ENCODE results near the gene TRPC4.

TRPC4 gene

DNA sequence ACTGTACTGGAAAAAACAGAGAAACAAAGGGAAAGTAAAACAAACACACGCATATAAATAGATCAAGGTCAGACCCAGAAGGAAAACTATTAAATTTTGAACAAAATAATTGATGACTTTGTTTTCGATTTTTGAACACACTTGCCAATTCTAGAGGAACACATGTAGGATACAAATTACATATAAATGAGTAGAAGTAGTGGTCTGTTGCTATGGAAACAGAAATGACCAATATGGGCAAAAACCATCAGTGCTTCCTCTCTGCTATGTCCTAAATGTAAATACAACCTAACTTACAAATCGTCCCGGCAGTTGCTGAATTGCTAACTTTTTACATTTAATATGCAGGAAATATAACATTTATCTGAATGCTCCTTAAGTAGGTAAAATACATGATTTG, 205.8 kb downstream of the TRPC4 start:
- H3K36me3 ChIP-seq (ENCODE audit: control insufficient read depth in 2 of 2, insufficient read depth in 2 of 2, low read length in 2 of 2) = no peaks in the 10 kb centered on the region
- no peak overlapping the region for H3K4me3 ChIP-seq (ENCODE audit: low read length in 2 of 2)
- no peak overlapping the region for H3K9ac ChIP-seq (ENCODE audit: low read length in 2 of 2)
- H3K27me3 ChIP-seq (ENCODE audit: control insufficient read depth in 1 of 2, insufficient read depth in 2 of 2, low read length in 2 of 2) = no peaks in the 10 kb centered on the region
- no peaks in the 10 kb centered on the region for H3K4me1 ChIP-seq (ENCODE audit: control insufficient read depth, insufficient read depth, low read length)
- H3K9me3 ChIP-seq (ENCODE audit: control insufficient read depth in 2 of 2, low read length in 2 of 2) = no peaks in the 10 kb centered on the region
- no peak overlapping the region for H3K27ac ChIP-seq (ENCODE audit: low read length)

DNA sequence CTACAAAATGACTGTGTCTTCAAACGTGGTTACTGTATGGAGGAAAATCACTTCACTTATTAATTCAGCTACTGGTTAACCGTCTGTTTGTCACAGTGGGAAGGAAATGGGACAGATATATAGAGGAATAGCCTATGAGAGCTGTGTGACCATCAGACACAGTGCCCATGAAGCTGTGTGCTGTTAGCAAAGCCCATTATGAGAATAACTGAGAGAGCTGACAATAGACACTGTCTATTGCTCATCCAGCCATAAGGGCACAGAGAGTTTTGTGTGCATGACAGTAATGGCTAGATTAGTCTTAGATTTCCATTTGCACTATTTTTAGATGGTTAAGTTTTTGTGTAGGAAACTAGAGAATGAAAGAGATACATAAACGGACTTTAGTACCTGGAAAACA, 206.9 kb downstream of the TRPC4 start:
- H3K9ac ChIP-seq (ENCODE audit: low read length in 2 of 2) = no peak overlapping the region
- no peak overlapping the region for H3K4me3 ChIP-seq (ENCODE audit: low read length in 2 of 2)
- no peaks in the 10 kb centered on the region for H3K4me1 ChIP-seq (ENCODE audit: control insufficient read depth, insufficient read depth, low read length)
- H3K36me3 ChIP-seq (ENCODE audit: control insufficient read depth in 2 of 2, insufficient read depth in 2 of 2, low read length in 2 of 2) = no peaks in the 10 kb centered on the region
- H3K27ac ChIP-seq (ENCODE audit: low read length) = no peak overlapping the region
- no peaks in the 10 kb centered on the region for H3K27me3 ChIP-seq (ENCODE audit: control insufficient read depth in 1 of 2, insufficient read depth in 2 of 2, low read length in 2 of 2)
- H3K9me3 ChIP-seq (ENCODE audit: control insufficient read depth in 2 of 2, low read length in 2 of 2) = no peaks in the 10 kb centered on the region

DNA sequence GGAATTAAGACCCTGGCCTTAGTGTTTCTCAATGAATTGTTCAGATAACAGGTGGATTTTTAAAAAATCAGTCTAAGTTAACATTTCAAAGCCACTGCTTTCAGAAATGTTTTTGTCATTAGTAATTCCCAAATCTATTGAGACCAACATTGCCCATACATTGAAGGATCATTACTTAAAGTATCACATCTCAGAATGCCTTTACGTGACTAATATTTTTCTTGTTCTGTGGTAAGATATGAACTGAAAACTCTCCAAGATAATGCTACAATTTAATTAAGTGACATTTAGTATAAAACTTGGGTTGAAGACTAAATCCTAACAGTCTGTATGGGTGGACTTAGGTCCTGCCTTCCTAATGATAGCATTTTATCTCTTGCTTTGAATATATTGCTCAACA, 211.6 kb downstream of the TRPC4 start:
- Histone ChIP-seq H3K4me1 (ENCODE audit: control insufficient read depth, insufficient read depth, low read length) (no peaks in the 10 kb centered on the region), H3K27ac (ENCODE audit: low read length) (no peak overlapping the region), H3K27me3 (ENCODE audit: control insufficient read depth in 1 of 2, insufficient read depth in 2 of 2, low read length in 2 of 2) (no peaks in the 10 kb centered on the region), H3K9me3 (ENCODE audit: control insufficient read depth in 2 of 2, low read length in 2 of 2) (no peaks in the 10 kb centered on the region), H3K4me3 (ENCODE audit: low read length in 2 of 2) (no peak overlapping the region), H3K9ac (ENCODE audit: low read length in 2 of 2) (no peak overlapping the region), H3K36me3 (ENCODE audit: control insufficient read depth in 2 of 2, insufficient read depth in 2 of 2, low read length in 2 of 2) (peaks cover 0 to 2% of the 10 kb centered on the region in 2 donors)

DNA sequence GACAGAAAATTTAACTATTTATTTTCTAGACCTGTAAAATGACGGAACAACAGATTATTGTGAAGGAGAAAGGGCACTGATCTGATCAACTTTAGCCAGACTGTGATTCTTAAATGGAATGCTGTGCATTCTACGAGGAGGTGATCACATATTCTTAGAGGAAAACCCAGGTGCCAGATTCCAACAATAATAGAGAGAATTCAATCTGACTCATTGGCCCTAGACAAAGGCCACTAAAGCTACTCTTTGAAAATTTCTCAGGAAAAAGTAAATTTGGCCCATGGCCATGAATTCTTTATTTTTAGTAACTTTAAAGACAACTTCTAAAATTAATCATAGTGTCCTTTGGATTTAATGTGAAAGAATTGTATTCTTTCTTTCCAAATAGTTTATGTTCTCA, 212.4 kb downstream of the TRPC4 start:
- Histone ChIP-seq H3K27me3 (ENCODE audit: control insufficient read depth in 1 of 2, insufficient read depth in 2 of 2, low read length in 2 of 2) (no peaks in the 10 kb centered on the region), H3K4me1 (ENCODE audit: control insufficient read depth, insufficient read depth, low read length) (no peaks in the 10 kb centered on the region), H3K27ac (ENCODE audit: low read length) (no peak overlapping the region), H3K9ac (ENCODE audit: low read length in 2 of 2) (no peak overlapping the region), H3K36me3 (ENCODE audit: control insufficient read depth in 2 of 2, insufficient read depth in 2 of 2, low read length in 2 of 2) (peaks cover 2% of the 10 kb centered on the region in 2 donors), H3K9me3 (ENCODE audit: control insufficient read depth in 2 of 2, low read length in 2 of 2) (no peaks in the 10 kb centered on the region), H3K4me3 (ENCODE audit: low read length in 2 of 2) (no peak overlapping the region)

DNA sequence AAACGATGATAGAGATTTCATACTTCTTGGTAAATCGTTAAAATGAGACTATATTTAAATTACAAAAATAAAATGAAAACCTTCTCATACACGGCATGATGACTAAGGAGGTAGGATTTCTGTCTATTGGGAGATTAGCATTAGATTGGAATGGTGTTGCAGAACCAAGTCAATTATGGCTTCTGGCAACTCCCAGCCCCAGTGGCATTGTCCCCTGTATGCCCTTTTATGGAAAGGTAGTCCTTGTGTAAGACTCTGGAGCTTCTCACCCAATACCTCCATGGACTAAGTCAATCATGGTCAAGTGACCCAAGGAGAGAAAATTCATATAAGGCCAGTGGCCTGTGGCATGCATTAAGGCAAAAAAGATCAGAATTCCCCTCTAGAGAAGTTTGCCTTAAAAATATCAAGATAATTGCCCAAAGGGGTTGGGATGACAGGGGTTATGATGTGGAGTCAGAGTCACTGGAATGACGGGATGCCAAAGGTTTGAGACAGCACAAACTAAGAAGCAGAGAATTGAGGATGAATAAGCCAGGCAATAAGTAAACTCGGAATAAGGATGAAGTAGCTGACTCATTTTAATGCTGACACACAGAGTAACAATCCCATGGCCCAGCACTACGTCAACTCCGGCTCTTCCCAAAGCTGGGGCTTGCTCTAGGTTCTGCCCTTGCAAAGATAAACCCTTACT, 213.2 kb downstream of the TRPC4 start:
- Histone ChIP-seq H3K27ac (ENCODE audit: low read length) (no peak overlapping the region), H3K9ac (ENCODE audit: low read length in 2 of 2) (no peak overlapping the region), H3K27me3 (ENCODE audit: control insufficient read depth in 1 of 2, insufficient read depth in 2 of 2, low read length in 2 of 2) (no peaks in the 10 kb centered on the region), H3K9me3 (ENCODE audit: control insufficient read depth in 2 of 2, low read length in 2 of 2) (no peaks in the 10 kb centered on the region), H3K4me3 (ENCODE audit: low read length in 2 of 2) (no peak overlapping the region), H3K4me1 (ENCODE audit: control insufficient read depth, insufficient read depth, low read length) (no peaks in the 10 kb centered on the region), H3K36me3 (ENCODE audit: control insufficient read depth in 2 of 2, insufficient read depth in 2 of 2, low read length in 2 of 2) (peaks cover 2% of the 10 kb centered on the region in 2 donors)

DNA sequence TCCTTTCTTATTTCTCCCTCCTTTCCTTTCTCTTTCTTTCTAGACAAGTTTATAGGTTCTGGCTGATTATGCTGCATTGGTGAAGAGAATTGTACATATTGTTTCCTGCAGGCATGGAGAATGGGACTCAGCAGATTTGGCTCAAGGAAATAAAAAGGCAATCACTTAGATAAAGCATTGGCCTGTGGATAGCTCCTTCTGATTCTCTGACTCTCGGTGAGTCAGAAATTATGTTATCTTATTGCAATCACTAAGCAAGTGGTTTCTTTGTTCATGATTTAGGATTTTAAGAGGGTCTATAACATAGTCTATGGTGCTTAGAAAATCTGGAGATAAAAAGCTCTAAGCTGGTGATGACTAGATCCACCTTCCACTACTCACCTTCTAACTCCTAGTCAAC, 217.0 kb downstream of the TRPC4 start:
- Histone ChIP-seq H3K36me3 (ENCODE audit: control insufficient read depth in 2 of 2, insufficient read depth in 2 of 2, low read length in 2 of 2) (peaks cover 2% of the 10 kb centered on the region in 2 donors), H3K27me3 (ENCODE audit: control insufficient read depth in 1 of 2, insufficient read depth in 2 of 2, low read length in 2 of 2) (no peaks in the 10 kb centered on the region), H3K9me3 (ENCODE audit: control insufficient read depth in 2 of 2, low read length in 2 of 2) (no peaks in the 10 kb centered on the region), H3K4me3 (ENCODE audit: low read length in 2 of 2) (no peak overlapping the region), H3K27ac (ENCODE audit: low read length) (no peak overlapping the region), H3K9ac (ENCODE audit: low read length in 2 of 2) (no peak overlapping the region), H3K4me1 (ENCODE audit: control insufficient read depth, insufficient read depth, low read length) (no peaks in the 10 kb centered on the region)

DNA sequence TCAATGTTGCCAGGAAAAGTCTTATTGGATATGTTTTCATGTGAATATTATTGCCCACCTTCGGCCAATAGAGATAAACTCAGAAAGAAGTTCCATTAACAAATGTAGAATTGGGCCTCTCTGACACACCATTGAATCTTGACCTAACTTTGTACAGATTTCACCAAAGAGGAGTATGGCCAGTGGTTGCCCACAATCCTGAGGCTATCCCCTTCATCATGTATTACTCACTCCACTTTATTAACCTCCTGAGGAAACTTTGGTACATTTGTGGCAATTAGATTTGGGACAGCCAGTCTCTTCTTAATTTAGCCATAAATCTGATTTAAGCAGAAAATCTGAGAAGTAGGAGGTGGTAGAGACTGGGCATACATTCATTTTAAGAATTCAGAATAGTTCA, 217.7 kb downstream of the TRPC4 start:
- Histone ChIP-seq H3K36me3 (ENCODE audit: control insufficient read depth in 2 of 2, insufficient read depth in 2 of 2, low read length in 2 of 2) (peaks cover 2% of the 10 kb centered on the region in 2 donors), H3K4me3 (ENCODE audit: low read length in 2 of 2) (no peak overlapping the region), H3K27ac (ENCODE audit: low read length) (no peak overlapping the region), H3K9ac (ENCODE audit: low read length in 2 of 2) (no peak overlapping the region), H3K27me3 (ENCODE audit: control insufficient read depth in 1 of 2, insufficient read depth in 2 of 2, low read length in 2 of 2) (no peaks in the 10 kb centered on the region), H3K4me1 (ENCODE audit: control insufficient read depth, insufficient read depth, low read length) (no peaks in the 10 kb centered on the region), H3K9me3 (ENCODE audit: control insufficient read depth in 2 of 2, low read length in 2 of 2) (no peaks in the 10 kb centered on the region)

DNA sequence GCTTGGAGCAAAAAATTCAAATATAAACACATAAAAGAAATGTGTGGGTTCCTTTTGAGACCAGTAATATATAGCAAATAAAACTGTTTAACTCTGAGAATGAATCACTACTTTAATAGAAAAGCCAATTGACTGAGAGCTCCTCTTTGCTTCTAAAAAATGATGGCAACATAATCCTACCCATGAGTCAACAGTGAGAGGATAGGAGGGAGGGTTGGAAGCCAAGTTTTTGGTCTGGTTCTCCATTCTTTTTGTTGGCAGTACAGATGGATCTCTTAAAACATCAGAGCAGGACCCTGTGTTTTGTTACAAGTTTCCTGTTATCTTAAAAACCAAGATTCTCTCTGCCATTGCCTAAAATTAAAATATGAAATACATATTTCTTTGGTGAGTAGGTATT, 221.0 kb downstream of the TRPC4 start:
- H3K36me3 ChIP-seq (ENCODE audit: control insufficient read depth in 2 of 2, insufficient read depth in 2 of 2, low read length in 2 of 2) = peaks cover 0 to 2% of the 10 kb centered on the region in 2 donors
- H3K9ac ChIP-seq (ENCODE audit: low read length in 2 of 2) = no peak overlapping the region
- H3K4me3 ChIP-seq (ENCODE audit: low read length in 2 of 2) = no peak overlapping the region
- no peaks in the 10 kb centered on the region for H3K27me3 ChIP-seq (ENCODE audit: control insufficient read depth in 1 of 2, insufficient read depth in 2 of 2, low read length in 2 of 2)
- no peaks in the 10 kb centered on the region for H3K4me1 ChIP-seq (ENCODE audit: control insufficient read depth, insufficient read depth, low read length)
- no peak overlapping the region for H3K27ac ChIP-seq (ENCODE audit: low read length)
- H3K9me3 ChIP-seq (ENCODE audit: control insufficient read depth in 2 of 2, low read length in 2 of 2) = no peaks in the 10 kb centered on the region

DNA sequence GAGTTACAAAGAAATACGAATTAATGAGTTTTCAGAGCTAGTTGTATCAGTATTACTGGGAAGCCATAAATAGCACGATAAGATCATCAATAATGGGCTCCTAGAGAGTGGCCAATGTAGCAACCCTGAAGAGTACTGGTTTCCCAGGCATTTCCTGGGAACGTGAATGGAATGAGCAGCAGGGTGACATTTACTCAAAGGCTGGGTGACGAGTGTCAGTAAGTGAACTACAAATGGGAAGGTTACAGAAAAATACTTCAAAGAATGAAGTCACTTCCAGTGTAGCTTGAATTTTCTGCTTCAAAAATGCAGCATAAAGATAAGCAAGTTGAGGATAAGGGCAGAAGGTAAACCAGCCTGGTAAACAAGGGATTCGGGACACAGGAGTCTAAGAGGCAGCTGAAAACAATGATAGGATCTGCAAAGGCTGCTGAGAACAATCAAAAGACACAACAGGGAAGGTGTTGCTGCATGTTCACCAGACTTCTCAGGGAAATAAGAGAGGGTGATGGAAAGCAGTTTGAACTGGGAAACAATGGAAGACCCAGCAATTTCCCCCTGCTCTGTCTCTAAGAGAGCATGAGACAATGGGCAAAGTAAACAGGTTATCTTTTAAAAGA, 222.4 kb downstream of the TRPC4 start:
- Histone ChIP-seq H3K27ac (ENCODE audit: low read length) (no peak overlapping the region), H3K4me3 (ENCODE audit: low read length in 2 of 2) (no peak overlapping the region), H3K27me3 (ENCODE audit: control insufficient read depth in 1 of 2, insufficient read depth in 2 of 2, low read length in 2 of 2) (no peaks in the 10 kb centered on the region), H3K4me1 (ENCODE audit: control insufficient read depth, insufficient read depth, low read length) (no peaks in the 10 kb centered on the region), H3K36me3 (ENCODE audit: control insufficient read depth in 2 of 2, insufficient read depth in 2 of 2, low read length in 2 of 2) (no peaks in the 10 kb centered on the region), H3K9me3 (ENCODE audit: control insufficient read depth in 2 of 2, low read length in 2 of 2) (no peaks in the 10 kb centered on the region), H3K9ac (ENCODE audit: low read length in 2 of 2) (no peak overlapping the region)

DNA sequence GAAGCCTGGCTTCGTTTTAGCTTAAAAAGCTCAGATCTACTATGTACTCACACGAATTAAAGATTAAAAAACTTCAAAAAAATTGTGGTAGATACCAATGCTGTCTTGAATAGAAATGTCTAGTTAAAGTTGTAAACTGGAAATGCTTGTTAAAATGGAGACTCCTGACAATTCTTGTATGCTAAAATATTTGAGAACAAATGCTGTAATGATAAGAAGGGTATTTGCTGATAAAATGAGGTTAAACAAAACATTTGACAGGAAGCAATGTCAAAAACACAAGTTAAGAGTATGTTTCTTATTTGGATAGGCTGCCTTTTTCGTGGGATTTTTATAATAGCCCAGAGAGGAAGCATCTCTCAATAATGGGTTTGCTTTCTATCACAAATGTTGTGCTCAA, 223.0 kb downstream of the TRPC4 start:
- H3K4me3 ChIP-seq (ENCODE audit: low read length in 2 of 2) = no peak overlapping the region
- H3K9ac ChIP-seq (ENCODE audit: low read length in 2 of 2) = no peak overlapping the region
- no peak overlapping the region for H3K27ac ChIP-seq (ENCODE audit: low read length)
- no peaks in the 10 kb centered on the region for H3K4me1 ChIP-seq (ENCODE audit: control insufficient read depth, insufficient read depth, low read length)
- no peaks in the 10 kb centered on the region for H3K36me3 ChIP-seq (ENCODE audit: control insufficient read depth in 2 of 2, insufficient read depth in 2 of 2, low read length in 2 of 2)
- no peaks in the 10 kb centered on the region for H3K27me3 ChIP-seq (ENCODE audit: control insufficient read depth in 1 of 2, insufficient read depth in 2 of 2, low read length in 2 of 2)
- no peaks in the 10 kb centered on the region for H3K9me3 ChIP-seq (ENCODE audit: control insufficient read depth in 2 of 2, low read length in 2 of 2)

DNA sequence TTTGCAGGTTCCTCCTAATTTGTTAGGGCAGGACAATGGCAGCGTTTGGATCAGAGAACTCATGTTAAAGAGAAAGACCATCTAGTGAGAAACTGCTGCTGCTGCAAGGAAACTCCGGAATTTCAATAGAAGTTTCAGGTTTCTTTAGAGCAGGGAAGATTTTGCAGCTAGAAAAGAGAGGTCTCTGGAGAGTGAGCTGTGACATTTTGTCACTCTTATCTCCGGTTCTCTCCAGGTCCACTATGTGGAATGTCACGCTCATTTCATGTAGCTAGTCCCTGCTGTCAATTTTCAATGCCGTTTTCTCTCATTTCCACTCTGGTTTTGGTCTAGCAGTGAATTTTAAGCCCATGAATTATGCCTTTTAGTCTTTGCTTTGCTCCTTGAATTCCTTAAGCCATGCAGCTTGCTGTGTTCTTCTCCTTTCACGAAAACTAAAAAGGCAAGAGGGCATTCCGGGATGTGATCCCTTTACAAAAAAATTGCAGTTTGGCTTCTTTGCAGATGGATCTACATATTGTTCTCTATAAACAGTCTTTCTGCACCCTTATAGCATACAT, 224.3 kb downstream of the TRPC4 start:
- Histone ChIP-seq H3K9ac (ENCODE audit: low read length in 2 of 2) (no peak overlapping the region), H3K36me3 (ENCODE audit: control insufficient read depth in 2 of 2, insufficient read depth in 2 of 2, low read length in 2 of 2) (no peaks in the 10 kb centered on the region), H3K9me3 (ENCODE audit: control insufficient read depth in 2 of 2, low read length in 2 of 2) (no peaks in the 10 kb centered on the region), H3K27ac (ENCODE audit: low read length) (no peak overlapping the region), H3K4me1 (ENCODE audit: control insufficient read depth, insufficient read depth, low read length) (no peaks in the 10 kb centered on the region), H3K27me3 (ENCODE audit: control insufficient read depth in 1 of 2, insufficient read depth in 2 of 2, low read length in 2 of 2) (no peaks in the 10 kb centered on the region), H3K4me3 (ENCODE audit: low read length in 2 of 2) (no peak overlapping the region)

Data from stomach smooth muscle (tissue), 2 donors.